Epidermal melanocyte (primary cell): Measurements from ENCODE around the gene CLRN1.

ENCODE experiments used
- DNase-seq: peaks from one replicate; pipeline ENCODE4 v3.0.0; 2011; ENCODE audit warnings: low spot score; ENCODE audit not compliant: insufficient read length

CLRN1 gene

GRCh38 chr3:150975992-150976368, 3.5 kb upstream of the CLRN1 start:
- no peak for DNase-seq

GRCh38 chr3:150975086-150975991, 2.8 kb upstream of the CLRN1 start:
- DNase-seq, result no peak

GRCh38 chr3:150970665-150971324, 1.7 kb downstream of the CLRN1 start:
- no peak for DNase-seq

GRCh38 chr3:150968341-150969035, 4.0 kb downstream of the CLRN1 start:
- DNase-seq, result no peak

GRCh38 chr3:150965436-150965835, 7.1 kb downstream of the CLRN1 start:
- no peak for DNase-seq

GRCh38 chr3:150961949-150962348, 10.6 kb downstream of the CLRN1 start:
- no peak for DNase-seq

- DNase-seq, result no peak
Measured at GRCh38 chr3:150960708-150961684, 11.5 kb downstream of the CLRN1 start.

GRCh38 chr3:150958683-150959082, 13.8 kb downstream of the CLRN1 start:
- DNase-seq, result no peak

GRCh38 chr3:150956376-150956775, 16.2 kb downstream of the CLRN1 start:
- DNase-seq, result no peak

- no peak for DNase-seq
Measured at GRCh38 chr3:150951923-150952322, 20.6 kb downstream of the CLRN1 start.

GRCh38 chr3:150945226-150946032, 27.1 kb downstream of the CLRN1 start:
- peak; percentile 33 for DNase-seq

GRCh38 chr3:150942221-150942620, 30.3 kb downstream of the CLRN1 start:
- no peak for DNase-seq

- no peak for DNase-seq
Measured at GRCh38 chr3:150936693-150937092, 35.8 kb downstream of the CLRN1 start.

GRCh38 chr3:150933473-150933995, 39.0 kb downstream of the CLRN1 start:
- no peak for DNase-seq

GRCh38 chr3:150931745-150932144, 40.8 kb downstream of the CLRN1 start:
- no peak for DNase-seq

- no peak for DNase-seq
Measured at GRCh38 chr3:150930839-150931238, 41.7 kb downstream of the CLRN1 start.

GRCh38 chr3:150928234-150928633, 44.3 kb downstream of the CLRN1 start:
- DNase-seq, result no peak

GRCh38 chr3:150926328-150926727, 46.2 kb downstream of the CLRN1 start:
- DNase-seq, result no peak

- DNase-seq, result no peak
Measured at GRCh38 chr3:150925751-150926201, 46.8 kb downstream of the CLRN1 start.

- DNase-seq, result no peak
Measured at GRCh38 chr3:150922611-150923010, 49.9 kb downstream of the CLRN1 start.
